ENCODE data around the gene ACTN2. TPM values are rescaled to one million over a fixed set of nuclear protein-coding genes. Genes with fewer than 3 reads are reported as not detected.

Gene ACTN2
- total RNA-seq, 1 donor from 2014 or later, result 0.54 TPM

DNA sequence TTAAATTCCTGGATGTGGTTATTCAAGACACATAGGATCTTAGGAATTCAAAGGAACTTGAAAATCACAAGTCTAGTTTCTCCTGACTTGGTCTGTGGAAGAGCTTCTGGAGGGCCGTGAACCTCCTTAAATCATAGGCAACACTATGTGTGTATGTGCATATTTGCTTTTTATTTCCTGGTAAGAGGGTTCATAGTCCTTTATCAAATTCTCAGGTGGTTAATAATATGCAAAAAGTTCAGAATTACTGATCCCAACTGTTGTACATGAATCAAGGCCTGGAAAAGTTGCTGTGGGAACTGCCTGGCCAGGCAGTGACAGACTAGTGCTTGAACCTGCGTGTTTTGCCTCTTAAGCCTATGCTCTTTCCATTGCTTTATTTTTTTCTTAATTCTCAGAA, 121.7 kb downstream of the ACTN2 start:
- Mint-ChIP-seq H3K27me3 (ENCODE audit: low read depth) (no peaks in the 10 kb centered on the region), H3K27ac (ENCODE audit: unreplicated experiment) (no peak overlapping the region), H3K4me3 (no peak overlapping the region), H3K4me1 (no peaks in the 10 kb centered on the region), H3K36me3 (ENCODE audit: low read depth) (peaks cover 27% of the 10 kb centered on the region), H3K9me3 (no peaks in the 10 kb centered on the region)
- DNase-seq (ENCODE audit: low read depth, low spot score), result no peak
- TF ChIP-seq CTCF (conservative IDR thresholded peaks at IDR 0.05), result no peak

DNA sequence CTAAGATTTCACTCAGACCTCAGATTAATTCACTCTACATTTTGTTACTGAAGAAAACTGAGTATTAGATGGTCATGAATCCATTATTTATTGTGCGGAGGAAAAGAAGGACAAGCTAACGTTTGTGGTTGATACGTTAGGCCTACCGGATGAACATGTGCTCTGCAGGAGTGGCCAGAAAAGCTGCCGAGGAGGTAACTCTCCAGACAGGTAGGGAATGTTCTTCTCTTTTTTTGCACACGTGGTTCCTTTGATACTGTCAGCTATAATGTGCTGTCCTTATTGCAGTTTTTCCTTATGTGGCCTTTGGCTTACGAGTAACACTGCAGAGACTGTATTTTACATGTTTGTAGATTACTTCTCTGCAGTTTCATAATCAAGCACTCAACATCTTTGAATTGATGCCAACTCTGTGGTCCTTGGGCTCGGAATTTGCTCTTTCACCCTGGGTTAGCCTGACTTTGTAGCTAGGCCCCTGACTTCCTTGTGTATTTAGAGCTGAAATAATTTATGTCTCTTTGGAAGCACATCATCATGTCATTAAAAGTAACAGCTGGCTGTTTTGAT, 122.3 kb downstream of the ACTN2 start:
- no peaks in the 10 kb centered on the region for H3K9me3 Mint-ChIP-seq
- H3K4me3 Mint-ChIP-seq, result no peak overlapping the region
- H3K4me1 Mint-ChIP-seq, result no peaks in the 10 kb centered on the region
- H3K27me3 Mint-ChIP-seq (ENCODE audit: low read depth), result no peaks in the 10 kb centered on the region
- DNase-seq (ENCODE audit: low read depth, low spot score), result no peak
- H3K27ac Mint-ChIP-seq (ENCODE audit: unreplicated experiment), result no peak overlapping the region
- TF ChIP-seq CTCF (conservative IDR thresholded peaks at IDR 0.05), result no peak
- peaks cover 30% of the 10 kb centered on the region for H3K36me3 Mint-ChIP-seq (ENCODE audit: low read depth)

DNA sequence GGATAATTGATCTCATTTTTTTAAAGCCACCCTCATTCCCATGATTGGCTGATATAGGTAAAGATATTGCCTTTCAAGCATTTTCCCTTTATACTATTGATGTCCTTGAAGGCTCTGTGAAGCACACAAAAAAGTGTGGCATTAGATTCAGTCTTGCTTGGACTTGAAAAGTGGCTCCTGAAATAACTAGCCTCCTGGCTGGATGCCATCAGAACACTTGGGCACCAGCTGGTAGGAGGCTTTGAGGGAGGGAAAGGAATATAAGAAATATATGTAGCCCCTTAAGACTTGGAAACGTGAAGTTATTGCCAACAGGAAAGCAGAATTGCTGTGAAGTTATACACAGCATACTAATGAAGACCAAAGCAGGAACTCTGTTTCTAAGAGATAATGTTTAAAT, 122.8 kb downstream of the ACTN2 start:
- H3K4me3 Mint-ChIP-seq, result no peak overlapping the region
- no peaks in the 10 kb centered on the region for H3K9me3 Mint-ChIP-seq
- no peak for TF ChIP-seq CTCF (conservative IDR thresholded peaks at IDR 0.05)
- H3K36me3 Mint-ChIP-seq (ENCODE audit: low read depth), result peaks cover 31% of the 10 kb centered on the region
- no peak overlapping the region for H3K27ac Mint-ChIP-seq (ENCODE audit: unreplicated experiment)
- no peak for DNase-seq (ENCODE audit: low read depth, low spot score)
- H3K4me1 Mint-ChIP-seq, result no peaks in the 10 kb centered on the region
- no peaks in the 10 kb centered on the region for H3K27me3 Mint-ChIP-seq (ENCODE audit: low read depth)

- DNase-seq (ENCODE audit: low read depth, low spot score), result no peak
- Mint-ChIP-seq H3K27me3 (ENCODE audit: low read depth) (no peaks in the 10 kb centered on the region), H3K4me1 (no peaks in the 10 kb centered on the region), H3K4me3 (no peak overlapping the region), H3K27ac (ENCODE audit: unreplicated experiment) (no peak overlapping the region), H3K9me3 (no peaks in the 10 kb centered on the region), H3K36me3 (ENCODE audit: low read depth) (peaks cover 30% of the 10 kb centered on the region)
- no peak for TF ChIP-seq CTCF (conservative IDR thresholded peaks at IDR 0.05)
Measured at GRCh38 chr1:236810018-236810417, 123.7 kb downstream of the ACTN2 start.

DNA sequence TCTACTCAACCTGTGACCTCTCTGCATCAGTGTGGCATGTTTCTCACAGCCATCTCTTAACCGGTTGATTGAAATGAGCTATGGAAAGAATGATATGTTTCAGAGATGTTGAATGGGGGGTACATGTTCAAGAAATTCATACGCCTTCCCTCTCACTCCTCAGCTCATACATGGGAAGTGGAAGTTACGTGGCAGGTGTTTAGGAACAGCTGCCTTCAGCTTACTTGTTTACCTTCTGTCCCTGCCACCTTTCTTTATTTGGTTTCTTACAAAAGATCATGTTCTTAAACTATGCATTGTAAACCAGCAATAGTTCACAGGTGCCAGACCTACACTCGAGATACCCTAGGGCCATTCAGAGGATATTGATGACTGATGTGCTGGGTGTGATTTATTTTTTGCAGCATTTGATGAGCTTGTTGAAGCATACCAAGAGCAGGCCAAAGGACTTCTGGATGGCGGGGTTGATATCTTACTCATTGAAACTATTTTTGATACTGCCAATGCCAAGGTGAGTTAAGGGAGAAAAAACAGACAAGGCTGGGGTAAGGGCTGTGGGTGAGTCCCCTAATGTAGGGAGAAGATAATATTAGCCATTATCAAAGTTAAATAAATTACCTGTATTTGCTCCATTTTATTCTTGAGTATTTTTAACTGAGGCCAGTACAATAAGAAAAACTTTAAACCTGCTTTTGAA, 126.2 kb downstream of the ACTN2 start:
- Mint-ChIP-seq H3K4me1 (peaks cover 11% of the 10 kb centered on the region), H3K27me3 (ENCODE audit: low read depth) (no peaks in the 10 kb centered on the region), H3K27ac (ENCODE audit: unreplicated experiment) (no peak overlapping the region), H3K4me3 (no peak overlapping the region), H3K9me3 (no peaks in the 10 kb centered on the region), H3K36me3 (ENCODE audit: low read depth) (peaks cover 34% of the 10 kb centered on the region)
- no peak for TF ChIP-seq CTCF (conservative IDR thresholded peaks at IDR 0.05)
- no peak for DNase-seq (ENCODE audit: low read depth, low spot score)

Other genes with a start within 250 kb of the ACTN2 start
- 23.3 and 29.9 TPM in 2 replicates for gene LGALS8, start 162.5 kb upstream of the ACTN2 start, total RNA-seq
- gene HEATR1, start 82.0 kb upstream of the ACTN2 start, total RNA-seq, result 59.8 and 65.3 TPM in 2 replicates
- 41.4 and 42.9 TPM in 2 replicates for gene MTR, start 108.8 kb downstream of the ACTN2 start, total RNA-seq

Measured in neural crest cell (in vitro differentiated cells).